Pancreas (tissue), 10 donors: ENCODE data around the gene SLC29A3. TPM values are rescaled to one million over a fixed set of nuclear protein-coding genes. Genes with fewer than 3 reads are reported as not detected.

ENCODE experiments used
- ATAC-seq, 4 donors: fragments of 200-7000 bp; cut with Tn5 transposase; one replicate each; pipeline versions ENCODE4 v1.8.0 to v1.9.1; 2020; ENCODE audit warnings: mild to moderate bottlenecking in 4 of 4, moderate library complexity in 4 of 4
- DNase-seq, 6 donors: peaks; one replicate each; pipeline ENCODE4 v3.0.0-alpha.2; 2020
- FAIRE-seq: peaks from 2 replicates; lab custom pipeline; 2012; peaks lifted over from hg19 to GRCh38; lab: Jason Lieb, UNC
- H3K27ac ChIP-seq, 4 donors: fragments of 200-600 bp; sonication (generic); 1 replicate in 3 of 4; 2 replicates in 1 of 4; pipeline versions ENCODE4 v1.5.0 to v1.8.0; 2020
- H3K27me3 ChIP-seq, 4 donors: fragments of 200-600 bp; one replicate each; pipeline ENCODE4 v1.8.0; 2021
- H3K36me3 ChIP-seq, 3 donors: fragments of 200-600 bp; sonication (generic) in 1 of 3; one replicate each; pipeline versions ENCODE4 v1.5.0 to v1.8.0; 2020 to 2021
- H3K4me1 ChIP-seq, 3 donors: fragments of 200-600 bp; one replicate each; pipeline ENCODE4 v1.8.0; 2021
- H3K4me3 ChIP-seq, 4 donors: fragments of 200-600 bp; sonication (generic) in 2 of 4; one replicate each; pipeline versions ENCODE4 v1.5.0 to v1.8.0; 2020 to 2021
- H3K9me3 ChIP-seq, 4 donors: fragments of 200-600 bp; one replicate each; pipeline ENCODE4 v1.8.0; 2021
- CTCF ChIP-seq, 4 donors: fragments of 200-600 bp; sonication (generic) in 3 of 4; IDR thresholded peaks; one replicate each; pipeline versions ENCODE4 v1.5.0 to v1.8.0; 2021; ENCODE audit warnings: antibody characterized with exemption in 4 of 4
- WGBS, 2 donors: extraction: QIAGEN DNeasy Blood & Tissue Kit; methylation state at CpG; one replicate each; pipeline ENCODE4 v1.1.7; 2013; 5-methylcytosine and 5-hydroxymethylcytosine counted together
- intact Hi-C, 3 donors: fragments of 100-400 bp; cut with DNase I; formaldehyde crosslinking; loops; one replicate each; pipeline versions ENCODE4 v1.11.1 to v1.14.2; 2022
- polyA plus RNA-seq, 2 donors: library from polyadenylated mRNA; stranded (reverse); fragments of 200-250 nt; gene quantifications; one replicate each; pipeline ENCODE4 v1.2.3, GENCODE V29; 2013
- total RNA-seq, 6 donors: library from RNA; stranded (reverse); fragmentation: NEBNext Ultra II Directional in 4 of 6; extraction: Animal tissue kit (Norgen Biotek cat#: 25700) in 4 of 6; gene quantifications; one replicate each; pipeline versions ENCODE4 v1.2.1 to v1.2.4, GENCODE V29; 2021 to 2023
- donor health status: healthy with polysubstance abuse.
- donor health status: DM: no; HTN: no; CAD: no; lungs with moderate emphysema.
- donor health status: DM: no; HTN: no; CAD: no.
- donor health status: control.
- donor health status: control.
- donor health status: Bipolar disorder and iron deficiency.
- donor health status: DM: yes; HTN: yes; CAD: no.
- donor health status: DM: no; HTN: no; CAD: no.
- donor health status: DM: no; HTN: no; CAD: no.
- donor health status: DM: yes; HTN: yes; CAD: no.

The SLC29A3 gene
- total and polyA plus RNA-seq, 8 donors: 2.2 to 7.0 (median 3.2) TPM

- Histone ChIP-seq H3K27ac (no peak overlapping the region), H3K27me3 (no peaks in the 10 kb centered on the region), H3K4me3 (no peak overlapping the region), H3K36me3 (no peaks in the 10 kb centered on the region), H3K9me3 (no peaks in the 10 kb centered on the region), H3K4me1 (peaks cover 0 to 9% (median 0%) of the 10 kb centered on the region in 3 donors)
- no peak for FAIRE-seq
- ATAC-seq: no peak
- peak in 1 of 6 donors; percentile 13 for DNase-seq
- no peak for TF ChIP-seq CTCF (IDR thresholded peaks at IDR 0.05)
- 76 to 79% methylated on average over 6 of the region's 6 CpGs for WGBS, 2 donors
- intact Hi-C loops: loop anchor here in 2 of 3 donors (10.0 kb wide), 3 partner anchors 248 to 288 kb away; no protein-coding TSS in a partner anchor
Observed at GRCh38 chr10:71316786-71317160, 2.3 kb upstream of the SLC29A3 start.

- no peaks in the 10 kb centered on the region for H3K36me3 ChIP-seq
- no peaks in the 10 kb centered on the region for H3K27me3 ChIP-seq
- ATAC-seq: no peak
- H3K4me1 ChIP-seq: peaks cover 0 to 9% (median 0%) of the 10 kb centered on the region in 3 donors
- no peak for TF ChIP-seq CTCF (IDR thresholded peaks at IDR 0.05)
- DNase-seq: no peak
- no peak overlapping the region for H3K4me3 ChIP-seq
- no peak for FAIRE-seq
- 61 to 66% methylated on average over 6 of the region's 6 CpGs for WGBS, 2 donors
- intact Hi-C loops: loop anchor here in 2 of 3 donors (10.0 kb wide), 3 partner anchors 247 to 287 kb away; no protein-coding TSS in a partner anchor
- no peak overlapping the region for H3K27ac ChIP-seq
- no peaks in the 10 kb centered on the region for H3K9me3 ChIP-seq
Observed at GRCh38 chr10:71317739-71318138, 1.3 kb upstream of the SLC29A3 start.

GRCh38 chr10:71319800-71320392 is 837 bp downstream of the SLC29A3 start:
- H3K27me3 ChIP-seq: no peaks in the 10 kb centered on the region
- intact Hi-C loops: loop anchor here in 2 of 3 donors (10.0 kb wide), 3 partner anchors 245 to 285 kb away; no protein-coding TSS in a partner anchor
- WGBS, 2 donors: 32 to 35% methylated on average over 8 of the region's 8 CpGs
- peaks cover 0 to 3% (median 0%) of the 10 kb centered on the region in 3 donors for H3K4me1 ChIP-seq
- no peak for TF ChIP-seq CTCF (IDR thresholded peaks at IDR 0.05)
- no peaks in the 10 kb centered on the region for H3K36me3 ChIP-seq
- no peaks in the 10 kb centered on the region for H3K9me3 ChIP-seq
- FAIRE-seq: no peak
- H3K27ac ChIP-seq: peak overlapping the region in 1 of 4 donors; percentile 67
- H3K4me3 ChIP-seq: peak overlapping the region in 3 of 4 donors; percentile 69 to 87 (median 86)
- peak in 1 of 6 donors; percentile 38 for DNase-seq
- ATAC-seq: peak in 3 of 4 donors; percentile 39 to 43 (median 42)

- TF ChIP-seq CTCF (IDR thresholded peaks at IDR 0.05): no peak
- DNase-seq: peak in 1 of 6 donors; percentile 32
- peaks cover 0 to 3% (median 0%) of the 10 kb centered on the region in 3 donors for H3K4me1 ChIP-seq
- H3K9me3 ChIP-seq: no peaks in the 10 kb centered on the region
- no peaks in the 10 kb centered on the region for H3K27me3 ChIP-seq
- intact Hi-C loops: no loop called here
- H3K36me3 ChIP-seq: no peaks in the 10 kb centered on the region
- FAIRE-seq: no peak
- H3K27ac ChIP-seq: no peak overlapping the region
- no peak overlapping the region for H3K4me3 ChIP-seq
- ATAC-seq: no peak
- 86 to 88% methylated on average over 5 of the region's 5 CpGs for WGBS, 2 donors
Observed at GRCh38 chr10:71320592-71320991, 1.5 kb downstream of the SLC29A3 start.

GRCh38 chr10:71321386-71321785 is 2.3 kb downstream of the SLC29A3 start:
- FAIRE-seq (no peak), DNase-seq (peak in 1 of 6 donors; percentile 18)
- WGBS, 2 donors: 84 to 92% methylated on average over 1 of the region's 1 CpG

More at GRCh38 chr10:71321386-71321785, 2.3 kb downstream of the SLC29A3 start:
- H3K36me3 ChIP-seq: no peaks in the 10 kb centered on the region
- H3K9me3 ChIP-seq: no peaks in the 10 kb centered on the region
- intact Hi-C loops: no loop called here
- H3K27me3 ChIP-seq: no peaks in the 10 kb centered on the region
- H3K4me1 ChIP-seq: peaks cover 0 to 3% (median 0%) of the 10 kb centered on the region in 3 donors
- H3K4me3 ChIP-seq: no peak overlapping the region
- no peak overlapping the region for H3K27ac ChIP-seq
- ATAC-seq: no peak
- no peak for TF ChIP-seq CTCF (IDR thresholded peaks at IDR 0.05)
